T47D (cell line): Measurements from ENCODE around the gene MEAK7.

Experiments used
- DNase-seq, 2 experiments: peaks; one replicate each; pipeline versions ENCODE4 v3.0.0 to v3.0.0-alpha.2; 2011 to 2012; ENCODE audit warnings: low read depth in 1 of 2, low spot score in 1 of 2
- JUND ChIP-seq: IDR thresholded peaks from 2 replicates; pipeline ENCODE4 v1.6.1; 2012; ENCODE audit warnings: low read depth
- in situ Hi-C: cut with HindIII; loops from 2 replicates; pipeline ENCODE4 v1.10.0; 2016; ENCODE audit warnings: low sequenced_read_pairs, low pct_unique_long_range_greater_than_20kb

Gene MEAK7

GRCh38 chr16:84514295-84514873 lies 9.9 kb upstream of the MEAK7 start:
- no peak for DNase-seq
- in situ Hi-C loops, result no loop called here
- TF ChIP-seq JUND, result no peak

GRCh38 chr16:84513666-84514065 lies 9.2 kb upstream of the MEAK7 start:
- no peak for TF ChIP-seq JUND
- in situ Hi-C loops, result no loop called here
- DNase-seq, result no peak

GRCh38 chr16:84513123-84513522 lies 8.7 kb upstream of the MEAK7 start:
- no peak for TF ChIP-seq JUND
- in situ Hi-C loops, result no loop called here
- DNase-seq, result no peak

GRCh38 chr16:84511831-84512230 lies 7.4 kb upstream of the MEAK7 start:
- no peak for DNase-seq
- in situ Hi-C loops, result no loop called here
- TF ChIP-seq JUND, result no peak

- peak; percentile 82 to 87 for DNase-seq
- no peak for TF ChIP-seq JUND
- in situ Hi-C loops, result no loop called here
Observed at GRCh38 chr16:84511180-84511800, 6.8 kb upstream of the MEAK7 start.

GRCh38 chr16:84509032-84509950 lies 4.8 kb upstream of the MEAK7 start:
- no peak for DNase-seq
- no peak for TF ChIP-seq JUND
- in situ Hi-C loops, result no loop called here

- no peak for DNase-seq
- TF ChIP-seq JUND, result no peak
- in situ Hi-C loops, result no loop called here
Observed at GRCh38 chr16:84508502-84508901, 4.0 kb upstream of the MEAK7 start.

- in situ Hi-C loops, result no loop called here
- DNase-seq, result no peak
- no peak for TF ChIP-seq JUND
Observed at GRCh38 chr16:84507011-84507982, 2.8 kb upstream of the MEAK7 start.

GRCh38 chr16:84505249-84506187 lies 1.1 kb upstream of the MEAK7 start:
- no peak for TF ChIP-seq JUND
- in situ Hi-C loops, result no loop called here
- peak in 1 of 2 experiments; percentile 22 for DNase-seq

GRCh38 chr16:84503751-84504395 lies 586 bp downstream of the MEAK7 start:
- in situ Hi-C loops, result no loop called here
- no peak for TF ChIP-seq JUND
- DNase-seq, result no peak

GRCh38 chr16:84502581-84502980 lies 1.9 kb downstream of the MEAK7 start:
- no peak for TF ChIP-seq JUND
- in situ Hi-C loops, result no loop called here
- no peak for DNase-seq
